NCI-H1436 (cell line): ENCODE measurements around the gene MED16.
A peak's percentile ranks its signal among the peaks of the same experiment; 100 is the strongest.

Experiments
- DNase-seq: peaks from one replicate; lab custom pipeline; 2025; lab: John Stamatoyannopoulos, UW

MED16 gene

GRCh38 chr19:871446-872265, 21.3 kb downstream of the MED16 start:
- DNase-seq = no peak

GRCh38 chr19:870963-871401, 22.0 kb downstream of the MED16 start:
- no peak for DNase-seq

- DNase-seq = no peak
These were observed 22.7 kb downstream of the MED16 start for GRCh38 chr19:870314-870713.

GRCh38 chr19:869245-870177, 23.5 kb downstream of the MED16 start:
- DNase-seq = no peak

GRCh38 chr19:868458-869244, 24.3 kb downstream of the MED16 start:
- no peak for DNase-seq

GRCh38 chr19:867855-868457, 25.0 kb downstream of the MED16 start:
- no peak for DNase-seq

- no peak for DNase-seq
These were observed 25.6 kb downstream of the MED16 start for GRCh38 chr19:867301-867793.

- DNase-seq = no peak
These were observed 26.2 kb downstream of the MED16 start for GRCh38 chr19:866769-867300.

GRCh38 chr19:863315-863620, 29.7 kb downstream of the MED16 start:
- no peak for DNase-seq

- DNase-seq = no peak
These were observed 30.2 kb downstream of the MED16 start for GRCh38 chr19:862581-863314.

GRCh38 chr19:861756-862580, 31.0 kb downstream of the MED16 start:
- DNase-seq = peak; percentile 68

GRCh38 chr19:861141-861755, 31.7 kb downstream of the MED16 start:
- DNase-seq = no peak

GRCh38 chr19:858868-859843, 33.8 kb downstream of the MED16 start, which contains the start of gene CFD:
Gene CFD (plus strand): TSS chr19:859664. CDS start chr19:859690, 26 bp downstream.
- DNase-seq = no peak

- no peak for DNase-seq
These were observed 34.7 kb downstream of the MED16 start for GRCh38 chr19:858284-858683.

- DNase-seq = no peak
These were observed 37.3 kb downstream of the MED16 start for GRCh38 chr19:855566-856120.

- no peak for DNase-seq
These were observed 37.8 kb downstream of the MED16 start for GRCh38 chr19:855142-855541.

- no peak for DNase-seq
These were observed 38.4 kb downstream of the MED16 start for GRCh38 chr19:854549-854948.
